B cell (primary cell): ENCODE data around the gene MYBPC3. TPM values are rescaled to one million over a fixed set of nuclear protein-coding genes. Genes with fewer than 3 reads are reported as not detected.

Experiments used
- ATAC-seq: fragments of 200-7000 bp; cut with Tn5 transposase; one replicate; pipeline ENCODE4 v1.10.0; 2021; ENCODE audit warnings: low read depth, mild to moderate bottlenecking, moderate number of reproducible peaks, moderate library complexity
- CTCF ChIA-PET: fragments of 350-600 bp; sonication (Branson Sonifier 250); formaldehyde crosslinking; loops from one replicate; lab custom pipeline; 2021; ENCODE audit warnings: antibody characterized with exemption, inconsistent platforms; lab: Charles Lee
- POLR2A ChIA-PET: fragments of 350-600 bp; sonication (Branson Sonifier 250); formaldehyde crosslinking; loops from one replicate; lab custom pipeline; 2021; ENCODE audit warnings: antibody characterized with exemption; lab: Charles Lee
- DNase-seq: peaks from one replicate; pipeline ENCODE4 v3.0.0; 2013
- H2AFZ ChIP-seq: 2 replicates; pipeline ENCODE4 v1.6.1; 2012; ENCODE audit warnings: mild to moderate bottlenecking, low read depth, low read length; ENCODE audit not compliant: insufficient read depth, poor library complexity, severe bottlenecking
- H3K27ac ChIP-seq, 2 donors: 1 replicate in 1 of 2; 2 replicates in 1 of 2; pipeline ENCODE4 v1.5.1; 2012 to 2013; ENCODE audit warnings: low read length in 2 of 2, mild to moderate bottlenecking in 2 of 2, moderate library complexity in 1 of 2
- H3K27me3 ChIP-seq, 4 experiments: fragments of 200-600 bp in 1 of 4; sonication (generic) in 1 of 4; replicated peaks in 1 of 4; 1 replicate in 2 of 4; 2 replicates in 2 of 4; pipeline versions ENCODE4 v1.6.1 to v1.7.0; 2013 to 2016; ENCODE audit warnings: low read length in 3 of 4, mild to moderate bottlenecking in 2 of 4, mixed read lengths in 1 of 4, moderate library complexity in 1 of 4; ENCODE audit not compliant: insufficient read depth in 4 of 4, control insufficient read depth in 3 of 4; ENCODE audit errors: control extremely low read depth in 1 of 4
- H3K36me3 ChIP-seq, 2 experiments: replicated peaks in 1 of 2; 1 replicate in 1 of 2; 2 replicates in 1 of 2; pipeline versions ENCODE4 v1.6.1 to v1.7.1; 2013; ENCODE audit warnings: low read length in 1 of 2; ENCODE audit not compliant: insufficient read depth in 2 of 2, control insufficient read depth in 1 of 2; ENCODE audit errors: control extremely low read depth in 1 of 2, extremely low read depth in 1 of 2
- H3K4me1 ChIP-seq, 2 donors: fragments of 200-600 bp in 1 of 2; sonication (generic) in 1 of 2; 1 replicate in 1 of 2; 2 replicates in 1 of 2; pipeline versions ENCODE4 v1.5.1 to v1.6.1; 2013 to 2017; ENCODE audit warnings: low read length in 2 of 2; ENCODE audit not compliant: control insufficient read depth in 2 of 2, insufficient read depth in 2 of 2
- H3K4me2 ChIP-seq: replicated peaks from 2 replicates; pipeline ENCODE3; 2012; ENCODE audit warnings: mild to moderate bottlenecking, low read depth, low read length; ENCODE audit not compliant: poor library complexity, severe bottlenecking
- H3K4me3 ChIP-seq, 5 experiments: fragments of 200-600 bp in 1 of 5; sonication (generic) in 1 of 5; 1 replicate in 3 of 5; 2 replicates in 2 of 5; pipeline versions ENCODE4 v1.5.1 to v1.7.0; 2011 to 2016; ENCODE audit warnings: low read length in 4 of 5, mild to moderate bottlenecking in 4 of 5, low read depth in 2 of 5, control low read depth in 1 of 5, moderate library complexity in 1 of 5; ENCODE audit not compliant: insufficient read depth in 1 of 5; ENCODE audit errors: control extremely low read depth in 1 of 5, extremely low read depth in 1 of 5
- H3K79me2 ChIP-seq: fragments of 200-600 bp; sonication (generic); one replicate; pipeline ENCODE4 v1.6.0; 2016; ENCODE audit warnings: low read length; ENCODE audit not compliant: control insufficient read depth, insufficient read depth
- H3K9ac ChIP-seq: fragments of 200-600 bp; sonication (generic); 2 replicates; pipeline ENCODE4 v1.6.1; 2017; ENCODE audit warnings: mild to moderate bottlenecking, low read length, moderate library complexity
- H3K9me3 ChIP-seq, 3 donors: one replicate each; pipeline versions ENCODE4 v1.6.1 to v1.7.1; 2013; ENCODE audit warnings: low read length in 2 of 3; ENCODE audit not compliant: control insufficient read depth in 2 of 3, insufficient read depth in 1 of 3; ENCODE audit errors: control extremely low read depth in 1 of 3
- H4K20me1 ChIP-seq: 2 replicates; pipeline ENCODE4 v1.6.0; 2012; ENCODE audit warnings: mild to moderate bottlenecking, low read length; ENCODE audit not compliant: insufficient read depth, control insufficient read depth, poor library complexity, severe bottlenecking
- H3K27ac Mint-ChIP-seq: one replicate; pipeline ENCODE4 v1.8.0; 2021; ENCODE audit warnings: mixed read lengths
- H3K27me3 Mint-ChIP-seq: one replicate; pipeline ENCODE4 v1.8.0; 2021; ENCODE audit warnings: mixed read lengths
- H3K4me1 Mint-ChIP-seq: one replicate; pipeline ENCODE4 v1.8.0; 2021; ENCODE audit warnings: mixed read lengths
- H3K4me3 Mint-ChIP-seq: one replicate; pipeline ENCODE4 v1.8.0; 2021; ENCODE audit warnings: mixed read lengths
- H3K9me3 Mint-ChIP-seq: one replicate; pipeline ENCODE4 v1.8.0; 2022; ENCODE audit warnings: mixed read lengths; ENCODE audit not compliant: insufficient read depth
- EZH2 ChIP-seq: IDR thresholded peaks from 2 replicates; pipeline ENCODE4 v1.6.1; 2012; ENCODE audit warnings: borderline replicate concordance, low read depth, mild to moderate bottlenecking, moderate library complexity, low read length; ENCODE audit not compliant: insufficient read depth, poor library complexity, severe bottlenecking
- WGBS: methylation state at CpG from one replicate; pipeline ENCODE4 v1.1.5; 2013; ENCODE audit warnings: missing lambda C conversion rate; ENCODE audit not compliant: insufficient coverage; 5-methylcytosine and 5-hydroxymethylcytosine counted together
- intact Hi-C: fragments of 100-400 bp; cut with micrococcal nuclease; formaldehyde crosslinking; loops from one replicate; pipeline ENCODE4 v1.10.0; 2022
- polyA plus RNA-seq: library from polyadenylated mRNA; depleted of rRNA; stranded (reverse); fragments of >200 nt; gene quantifications from 2 replicates; pipeline ENCODE4 v1.2.3, GENCODE V29; 2012
- small RNA-seq: library from RNA; depleted of rRNA; stranded (forward); fragments of <200 nt; gene quantifications from one replicate; pipeline ENCODE3, GENCODE V24; 2012; ENCODE audit warnings: low replicate concordance, low read depth; ENCODE audit not compliant: insufficient read length
- total RNA-seq, 2 donors: library from RNA; stranded (reverse); fragments of 120-200 nt in 1 of 2; gene quantifications; 1 replicate in 1 of 2; 2 replicates in 1 of 2; pipeline versions ENCODE4 v1.2.3 to v1.2.4, GENCODE V29; 2013 to 2022
- TF ChIP-seq, protein P1 (sequence below): fragments of 200-600 bp; IDR thresholded peaks from one replicate; pipeline ENCODE4 v1.8.0; 2022; ENCODE audit warnings: antibody characterized with exemption, mild to moderate bottlenecking

The MYBPC3 gene
- total and polyA plus RNA-seq, 2 donors (not counting 1 experiment from before 2014, with no cell fraction given), result 0.67 to 1.4 TPM

DNA sequence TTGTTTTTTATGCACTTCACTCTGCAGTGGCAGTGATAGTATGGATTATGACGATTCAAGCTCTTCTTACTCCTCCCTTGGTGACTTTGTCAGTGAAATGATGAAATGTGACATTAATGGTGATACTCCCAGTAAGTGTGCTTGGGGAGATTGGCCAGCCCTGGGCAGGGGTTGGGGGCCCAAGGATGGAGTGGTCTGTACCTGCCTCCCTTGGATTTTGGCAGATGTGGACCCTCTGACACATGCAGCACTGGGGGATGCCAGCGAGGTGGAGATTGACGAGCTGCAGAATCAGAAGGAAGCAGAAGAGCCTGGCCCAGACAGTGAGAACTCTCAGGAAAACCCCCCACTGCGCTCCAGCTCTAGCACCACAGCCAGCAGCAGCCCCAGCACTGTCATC is 68.4 kb downstream of the MYBPC3 start:
- Mint-ChIP-seq H3K27ac (no peak overlapping the region), H3K4me3 (no peak overlapping the region), H3K27me3 (no peaks in the 10 kb centered on the region), H3K4me1 (no peaks in the 10 kb centered on the region), H3K9me3 (no peaks in the 10 kb centered on the region)
- no peaks in the 10 kb centered on the region for H3K27me3 ChIP-seq
- H4K20me1 ChIP-seq, result no peaks in the 10 kb centered on the region
- H3K4me1 ChIP-seq, result no peaks in the 10 kb centered on the region
- H2AFZ ChIP-seq, result no peak overlapping the region
- 100% methylated on average over 3 of the region's 4 CpGs for WGBS
- intact Hi-C loops, result no loop called here
- peaks cover 10 to 82% of the 10 kb centered on the region in 2 experiments for H3K36me3 ChIP-seq
- H3K27ac ChIP-seq, result no peak overlapping the region
- POLR2A ChIA-PET, result no interaction called here
- ATAC-seq (no peak), DNase-seq (no peak)
- H3K9me3 ChIP-seq, result no peaks in the 10 kb centered on the region
- no peak overlapping the region for H3K4me3 ChIP-seq
- peaks cover 19% of the 10 kb centered on the region for H3K79me2 ChIP-seq
- TF ChIP-seq EZH2, result no peak
- TF ChIP-seq, protein P1, sequence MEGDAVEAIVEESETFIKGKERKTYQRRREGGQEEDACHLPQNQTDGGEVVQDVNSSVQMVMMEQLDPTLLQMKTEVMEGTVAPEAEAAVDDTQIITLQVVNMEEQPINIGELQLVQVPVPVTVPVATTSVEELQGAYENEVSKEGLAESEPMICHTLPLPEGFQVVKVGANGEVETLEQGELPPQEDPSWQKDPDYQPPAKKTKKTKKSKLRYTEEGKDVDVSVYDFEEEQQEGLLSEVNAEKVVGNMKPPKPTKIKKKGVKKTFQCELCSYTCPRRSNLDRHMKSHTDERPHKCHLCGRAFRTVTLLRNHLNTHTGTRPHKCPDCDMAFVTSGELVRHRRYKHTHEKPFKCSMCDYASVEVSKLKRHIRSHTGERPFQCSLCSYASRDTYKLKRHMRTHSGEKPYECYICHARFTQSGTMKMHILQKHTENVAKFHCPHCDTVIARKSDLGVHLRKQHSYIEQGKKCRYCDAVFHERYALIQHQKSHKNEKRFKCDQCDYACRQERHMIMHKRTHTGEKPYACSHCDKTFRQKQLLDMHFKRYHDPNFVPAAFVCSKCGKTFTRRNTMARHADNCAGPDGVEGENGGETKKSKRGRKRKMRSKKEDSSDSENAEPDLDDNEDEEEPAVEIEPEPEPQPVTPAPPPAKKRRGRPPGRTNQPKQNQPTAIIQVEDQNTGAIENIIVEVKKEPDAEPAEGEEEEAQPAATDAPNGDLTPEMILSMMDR, result no peak
- CTCF ChIA-PET, result no interaction called here
- H3K9ac ChIP-seq, result no peak overlapping the region
- no peak overlapping the region for H3K4me2 ChIP-seq

DNA sequence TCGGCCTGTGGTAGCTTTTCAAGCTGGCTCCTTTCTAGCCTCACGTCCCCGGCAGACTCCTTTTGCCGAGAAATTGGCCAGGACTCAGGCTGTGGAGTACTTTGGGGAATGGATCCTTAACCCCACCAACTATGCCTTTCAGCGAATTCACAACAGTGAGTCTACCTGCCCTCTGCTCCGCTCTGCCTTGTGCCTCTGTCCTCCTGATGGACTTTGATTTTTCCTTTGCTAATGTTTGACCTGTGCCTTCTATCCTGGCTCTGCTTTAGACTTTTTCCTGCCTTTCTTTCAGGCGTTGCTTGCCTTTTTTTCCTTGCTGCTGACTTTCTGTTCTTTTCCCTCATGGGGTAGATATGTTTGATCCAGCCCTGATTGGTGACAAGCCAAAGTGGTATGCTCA is 70.0 kb downstream of the MYBPC3 start:
- intact Hi-C loops, result no loop called here
- WGBS, result 97% methylated on average over 6 of the region's 7 CpGs
- Mint-ChIP-seq H3K27ac (no peak overlapping the region), H3K9me3 (no peaks in the 10 kb centered on the region), H3K27me3 (no peaks in the 10 kb centered on the region), H3K4me1 (no peaks in the 10 kb centered on the region), H3K4me3 (no peak overlapping the region)
- no peak overlapping the region for H2AFZ ChIP-seq
- H4K20me1 ChIP-seq, result peaks cover 2% of the 10 kb centered on the region
- H3K4me1 ChIP-seq, result no peaks in the 10 kb centered on the region
- no peak overlapping the region for H3K4me3 ChIP-seq
- ATAC-seq, result no peak
- no peaks in the 10 kb centered on the region for H3K9me3 ChIP-seq
- DNase-seq, result no peak
- no peak overlapping the region for H3K27ac ChIP-seq
- H3K79me2 ChIP-seq, result peaks cover 22% of the 10 kb centered on the region
- POLR2A ChIA-PET, result no interaction called here
- H3K9ac ChIP-seq, result no peak overlapping the region
- CTCF ChIA-PET, result no interaction called here
- no peak overlapping the region for H3K4me2 ChIP-seq
- TF ChIP-seq EZH2, result no peak
- TF ChIP-seq, protein P1, result no peak
- no peaks in the 10 kb centered on the region for H3K27me3 ChIP-seq
- H3K36me3 ChIP-seq, result peaks cover 16 to 85% of the 10 kb centered on the region in 2 experiments

Small RNA genes lying within 50 kb of the gene (small RNA-seq; reads per million reads assigned to genes)
- not detected for gene MIR4487

Other genes starting within 250 kb of the MYBPC3 start
- 200 and 214 TPM in 2 replicates for gene ARFGAP2, start 175.8 kb downstream of the MYBPC3 start, total RNA-seq
- 137 and 141 TPM in 2 replicates for gene ARFGAP2, start 175.8 kb downstream of the MYBPC3 start, polyA plus RNA-seq
- gene PACSIN3, start 166.3 kb downstream of the MYBPC3 start, total RNA-seq, result 1.3 and 2.1 TPM in 2 replicates
- gene PACSIN3, start 166.3 kb downstream of the MYBPC3 start, polyA plus RNA-seq, result not detected in 2 replicates
- gene DDB2, start 137.7 kb downstream of the MYBPC3 start, total RNA-seq, result 85.8 and 99.9 TPM in 2 replicates
- 53.0 and 62.9 TPM in 2 replicates for gene DDB2, start 137.7 kb downstream of the MYBPC3 start, polyA plus RNA-seq
- gene ACP2, start 103.9 kb downstream of the MYBPC3 start, total RNA-seq, result 23.5 and 29.5 TPM in 2 replicates
- 10.2 and 16.3 TPM in 2 replicates for gene ACP2, start 103.9 kb downstream of the MYBPC3 start, polyA plus RNA-seq
- 7.6 and 9.6 TPM in 2 replicates for gene NR1H3, start 94.7 kb downstream of the MYBPC3 start, total RNA-seq
- gene NR1H3, start 94.7 kb downstream of the MYBPC3 start, polyA plus RNA-seq, result 6.8 and 8.4 TPM in 2 replicates
- 108 and 122 TPM in 2 replicates for gene MADD, start 82.6 kb downstream of the MYBPC3 start, total RNA-seq
- gene MADD, start 82.6 kb downstream of the MYBPC3 start, polyA plus RNA-seq, result 56.8 and 59.2 TPM in 2 replicates
- gene SPI1, start 25.8 kb upstream of the MYBPC3 start, total RNA-seq, result 98.3 and 98.8 TPM in 2 replicates
- gene SPI1, start 25.8 kb upstream of the MYBPC3 start, polyA plus RNA-seq, result 119 and 156 TPM in 2 replicates
- 33.0 and 39.4 TPM in 2 replicates for gene SLC39A13, start 55.9 kb upstream of the MYBPC3 start, total RNA-seq
- 48.6 and 55.7 TPM in 2 replicates for gene SLC39A13, start 55.9 kb upstream of the MYBPC3 start, polyA plus RNA-seq
- gene PSMC3, start 73.7 kb upstream of the MYBPC3 start, total RNA-seq, result 59.9 and 62.7 TPM in 2 replicates
- gene PSMC3, start 73.7 kb upstream of the MYBPC3 start, polyA plus RNA-seq, result 36.7 and 47.7 TPM in 2 replicates
- 1.0 and 1.4 TPM in 2 replicates for gene RAPSN, start 96.4 kb upstream of the MYBPC3 start, total RNA-seq
- gene RAPSN, start 96.4 kb upstream of the MYBPC3 start, polyA plus RNA-seq, result 0.25 and 0.42 TPM in 2 replicates
- 153 and 167 TPM in 2 replicates for gene CELF1, start 200.4 kb upstream of the MYBPC3 start, total RNA-seq
- gene CELF1, start 200.4 kb upstream of the MYBPC3 start, polyA plus RNA-seq, result 52.0 and 86.2 TPM in 2 replicates
- 20.8 and 26.2 TPM in 2 replicates for gene PTPMT1, start 212.9 kb upstream of the MYBPC3 start, total RNA-seq
- gene PTPMT1, start 212.9 kb upstream of the MYBPC3 start, polyA plus RNA-seq, result 27.2 and 35.7 TPM in 2 replicates
- gene KBTBD4, start 226.3 kb upstream of the MYBPC3 start, total RNA-seq, result 20.3 and 20.7 TPM in 2 replicates
- gene KBTBD4, start 226.3 kb upstream of the MYBPC3 start, polyA plus RNA-seq, result 8.6 and 11.5 TPM in 2 replicates
- gene NDUFS3, start 226.4 kb upstream of the MYBPC3 start, total RNA-seq, result 76.2 and 79.5 TPM in 2 replicates
- 78.5 and 80.4 TPM in 2 replicates for gene NDUFS3, start 226.4 kb upstream of the MYBPC3 start, polyA plus RNA-seq
- 0.20 TPM in 1 of 2 replicates, not detected in the other for gene FAM180B, start 234.0 kb upstream of the MYBPC3 start, total RNA-seq
- 0.06 TPM in 1 of 2 replicates, not detected in the other for gene FAM180B, start 234.0 kb upstream of the MYBPC3 start, polyA plus RNA-seq
- not detected in 2 replicates for gene C1QTNF4, start 241.7 kb upstream of the MYBPC3 start, total RNA-seq
- 1.6 and 2.5 TPM in 2 replicates for gene C1QTNF4, start 241.7 kb upstream of the MYBPC3 start, polyA plus RNA-seq